K562 (cell line): Measurements from ENCODE around the gene SH3RF1. TPM values are rescaled to one million over a fixed set of nuclear protein-coding genes. Genes with fewer than 3 reads are reported as not detected.

Source experiments
- ATAC-seq: fragments of 200-7000 bp; cut with Tn5 transposase; 3 replicates; pipeline ENCODE4 v1.9.1; 2020; ENCODE audit warnings: moderate library complexity
- BruUV-seq: library from RNA; stranded (reverse); fragments of 400-500 nt; replicated peaks from 2 replicates; lab custom pipeline; 2021; lab: Mats Ljungman, UMichigan
- CTCF ChIA-PET: fragments of 300-600 bp; formaldehyde crosslinking; extraction: SDS; loops from one replicate; lab custom pipeline; 2021; ENCODE audit warnings: low intra/inter-chr PET ratio; lab: Yijun Ruan, JAX
- POLR2A ChIA-PET: fragments of 300-600, 350-650 bp; sonication (Branson Sonifier 250); formaldehyde crosslinking; extraction: SDS; loops from one replicate; lab custom pipeline; 2021; ENCODE audit warnings: antibody characterized with exemption, inconsistent platforms; lab: Yijun Ruan, JAX
- DNase-seq, 4 experiments: peaks; one replicate each; pipeline versions ENCODE4 v3.0.0 to v3.0.0-alpha.2; 2011 to 2018; ENCODE audit warnings: low spot score in 3 of 4, mixed read lengths in 3 of 4; ENCODE audit errors: extremely low read depth in 1 of 4
- FAIRE-seq: peaks from 2 replicates; lab custom pipeline; 2011; peaks lifted over from hg19 to GRCh38; lab: Jason Lieb, UNC
- H2AFZ ChIP-seq: 2 replicates; pipeline ENCODE4 v1.6.0; 2011; ENCODE audit warnings: low read depth, low read length, control low read depth, inconsistent platforms
- H3K27ac ChIP-seq: fragments of 200-600 bp; 3 replicates; pipeline ENCODE4 v1.8.0; 2011; ENCODE audit warnings: low read depth, mild to moderate bottlenecking, control low read depth, inconsistent platforms, low read length, moderate library complexity, mixed read lengths; ENCODE audit errors: extremely low read depth
- H3K27me3 ChIP-seq, 2 experiments: fragments of 300-600 bp in 1 of 2; 2 replicates in 1 of 2; 3 replicates in 1 of 2; pipeline versions ENCODE4 v1.6.0 to v1.8.0; 2011; ENCODE audit warnings: inconsistent platforms in 2 of 2, low read length in 2 of 2, mild to moderate bottlenecking in 1 of 2, mixed read lengths in 1 of 2, moderate library complexity in 1 of 2; ENCODE audit not compliant: control insufficient read depth in 2 of 2, insufficient read depth in 2 of 2
- H3K36me3 ChIP-seq: fragments of 300-600 bp; 3 replicates; pipeline ENCODE4 v1.8.0; 2011; ENCODE audit warnings: mild to moderate bottlenecking, low read length, inconsistent platforms; ENCODE audit not compliant: control insufficient read depth, insufficient read depth
- H3K4me1 ChIP-seq, 2 experiments: fragments of 200-600 bp in 1 of 2; replicated peaks in 1 of 2; 2 replicates in 1 of 2; 3 replicates in 1 of 2; pipeline versions ENCODE4 v1.5.1 to v1.8.0; 2011; ENCODE audit warnings: inconsistent platforms in 2 of 2, low read length in 2 of 2, mild to moderate bottlenecking in 1 of 2, mixed read lengths in 1 of 2, moderate library complexity in 1 of 2; ENCODE audit not compliant: control insufficient read depth in 2 of 2, insufficient read depth in 2 of 2
- H3K4me2 ChIP-seq: 2 replicates; pipeline ENCODE4 v1.6.1; 2011; ENCODE audit warnings: low read length, control low read depth, inconsistent platforms, mixed read lengths; ENCODE audit not compliant: insufficient read depth
- H3K4me3 ChIP-seq: fragments of 200-600 bp; sonication (generic), shearing (Covaris generic); 2 replicates; pipeline ENCODE4 v1.5.1; 2016; ENCODE audit warnings: control low read depth, inconsistent platforms
- H3K79me2 ChIP-seq: fragments of 200-600 bp; 3 replicates; pipeline ENCODE4 v1.8.0; 2011; ENCODE audit warnings: low read length, inconsistent platforms; ENCODE audit not compliant: control insufficient read depth, insufficient read depth
- H3K9ac ChIP-seq, 2 experiments: 2 replicates each; pipeline versions ENCODE4 v1.6.0 to v1.6.1; 2011; ENCODE audit warnings: low read depth in 2 of 2, low read length in 2 of 2, control low read depth in 1 of 2, inconsistent platforms in 1 of 2, mild to moderate bottlenecking in 1 of 2, mixed read lengths in 1 of 2; ENCODE audit not compliant: insufficient read depth in 1 of 2
- H3K9me1 ChIP-seq: one replicate; pipeline ENCODE4 v1.6.0; 2011; ENCODE audit warnings: inconsistent platforms, mild to moderate bottlenecking, low read length, moderate library complexity; ENCODE audit not compliant: control insufficient read depth, insufficient read depth
- H3K9me3 ChIP-seq: replicated peaks from 2 replicates; pipeline ENCODE4 v1.5.1; 2011; ENCODE audit warnings: low read depth, low read length, inconsistent platforms; ENCODE audit not compliant: control insufficient read depth, insufficient read depth
- H4K20me1 ChIP-seq: replicated peaks from 2 replicates; pipeline ENCODE4 v1.6.1; 2011; ENCODE audit warnings: low read length, inconsistent platforms, mixed read lengths; ENCODE audit not compliant: control insufficient read depth, insufficient read depth
- CEBPG ChIP-seq, 3 experiments: fragments of 200-800 bp in 1 of 3; sonication (Bioruptor generic) in 1 of 3; sonication (generic) in 1 of 3; formaldehyde crosslinking in 1 of 3; IDR thresholded peaks in 2 of 3; conservative IDR thresholded peaks in 1 of 3; 2 replicates each; pipeline versions ENCODE4 v1.6.1 to v1.8.0; 2016 to 2022; ENCODE audit warnings: missing compliant biosample characterization in 2 of 3, missing genetic modification characterization in 2 of 3, mild to moderate bottlenecking in 1 of 3, missing genetic modification reagents in 1 of 3
- EP400 ChIP-seq: fragments of 450-650 bp; IDR thresholded peaks from 2 replicates; pipeline ENCODE4 v1.6.1; 2017; ENCODE audit warnings: antibody characterized with exemption, mild to moderate bottlenecking, moderate library complexity
- GABPB1 ChIP-seq: sonication (generic); formaldehyde crosslinking; IDR thresholded peaks from 2 replicates; pipeline ENCODE4 v1.8.0; 2022; ENCODE audit warnings: mild to moderate bottlenecking, missing genetic modification reagents
- PTTG1 ChIP-seq: fragments of 450-650 bp; IDR thresholded peaks from 2 replicates; pipeline ENCODE4 v1.6.1; 2016; ENCODE audit warnings: low read depth, mild to moderate bottlenecking, missing genetic modification characterization, missing compliant biosample characterization
- SRSF7 ChIP-seq: fragments of 200-400 bp; formaldehyde crosslinking; optimal IDR thresholded peaks from 2 replicates; pipeline ENCODE3; 2017; ENCODE audit warnings: mild to moderate bottlenecking, low read depth, low read length
- ZNF224 ChIP-seq: sonication (generic); formaldehyde crosslinking; IDR thresholded peaks from 2 replicates; pipeline ENCODE4 v1.8.0; 2022; ENCODE audit warnings: mild to moderate bottlenecking, missing genetic modification reagents
- ZNF583 ChIP-seq: fragments of 250-450 bp; sonication (Bioruptor Pico); IDR thresholded peaks from 2 replicates; pipeline ENCODE4 v1.4.0; 2020
- ZNF589 ChIP-seq: fragments of 200-800 bp; sonication (Bioruptor generic); IDR thresholded peaks from 2 replicates; pipeline ENCODE4 v1.6.1; 2016; ENCODE audit warnings: low read depth, missing genetic modification characterization, missing compliant biosample characterization
- WGBS: fragments of 100-300 bp; shearing (Covaris generic); methylation state at CpG from one replicate; pipeline ENCODE4 v1.1.6; 2016; ENCODE audit warnings: low coverage, mixed read lengths; ENCODE audit not compliant: insufficient coverage; ENCODE audit errors: missing lambda C conversion rate; 5-methylcytosine and 5-hydroxymethylcytosine counted together
- in situ Hi-C: fragments of 300-500 bp; cut with MboI; formaldehyde crosslinking; loops from 4 replicates; pipeline ENCODE4 v1.15.0; 2018; ENCODE audit warnings: inconsistent platforms, mixed read lengths
- intact Hi-C: fragments of 100-400 bp; cut with micrococcal nuclease; formaldehyde crosslinking; loops from 2 replicates; pipeline ENCODE4 v1.14.2; 2022
- polyA plus RNA-seq, 8 experiments: library from polyadenylated mRNA; depleted of rRNA in 4 of 8; stranded (reverse) in 5 of 8; unstranded in 3 of 8; fragments of >200 nt; fragmentation: Nextera tagmentation in 2 of 8; fragmentation: Illumina TruSeq in 1 of 8; extraction: Ambion mirVana in 2 of 8; extraction: Trizol in 1 of 8; gene quantifications; 2 replicates each; pipeline versions ENCODE4 v1.2.1 to v1.2.3, GENCODE V29; 2011 to 2014; ENCODE audit warnings: inconsistent platforms in 1 of 8, missing spikeins in 1 of 8
- total RNA-seq, 7 experiments: library from RNA; depleted of rRNA in 6 of 7; stranded (reverse); fragments of >200 nt in 6 of 7; fragmentation: Illumina TruSeq in 2 of 7; extraction: Trizol in 2 of 7; gene quantifications; 2 replicates each; pipeline versions ENCODE4 v1.2.1 to v1.2.3, GENCODE V29; 2011 to 2021; ENCODE audit warnings: low replicate concordance in 1 of 7
- TF ChIP-seq, protein P1 (sequence below): sonication (generic); formaldehyde crosslinking; IDR thresholded peaks from 2 replicates; pipeline ENCODE4 v1.8.1; 2023; ENCODE audit warnings: missing genetic modification reagents, mild to moderate bottlenecking, borderline replicate concordance

SH3RF1 gene
- total and polyA plus RNA-seq, 9 of the 15 experiments (the other 6 are each of a cell fraction or from before 2014, with no cell fraction given), result 0.04 to 0.16 (median 0.11) TPM; not detected in 6

DNA sequence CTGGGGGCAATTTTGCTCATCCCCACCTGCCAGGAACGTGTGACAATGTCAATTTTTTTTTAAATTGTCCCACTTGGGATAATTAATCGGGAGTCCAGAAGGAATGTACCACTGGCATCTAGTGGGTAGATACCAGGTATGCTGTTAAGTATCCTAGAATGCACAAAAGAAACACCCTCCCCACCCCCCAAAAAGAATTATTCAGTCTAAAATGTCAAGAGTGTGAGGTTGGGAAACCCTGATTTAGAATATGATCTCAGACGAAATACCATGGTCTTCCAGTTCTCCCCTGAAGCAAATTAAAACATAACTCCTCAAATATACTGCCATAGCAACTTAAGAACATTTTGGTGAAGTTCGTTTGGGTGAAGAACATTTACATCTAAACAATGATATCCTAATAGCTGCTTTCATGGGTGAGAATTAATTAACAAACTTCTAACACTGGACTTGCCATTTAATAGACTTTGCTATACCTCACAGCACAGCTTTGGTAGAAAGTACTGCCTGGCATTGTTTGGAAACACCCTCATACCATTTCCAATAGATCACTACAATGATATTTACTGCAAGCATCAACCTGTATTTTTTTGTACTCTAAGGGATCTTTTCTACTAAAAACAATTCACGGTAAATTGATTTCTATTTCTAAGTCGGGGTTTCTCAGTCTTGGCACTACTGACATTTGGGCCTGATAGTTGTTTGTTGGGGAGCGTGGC lies 36.5 kb downstream of the SH3RF1 start (continued):
- TF ChIP-seq CEBPG (CRISPR knock-in tag; IDR thresholded peaks at IDR 0.05) (no peak), CEBPG (tag; conservative IDR thresholded peaks at IDR 0.05 in 1 of 2, IDR thresholded peaks at IDR 0.05 in 1 of 2) (no peak), PTTG1 (no peak)

DNA sequence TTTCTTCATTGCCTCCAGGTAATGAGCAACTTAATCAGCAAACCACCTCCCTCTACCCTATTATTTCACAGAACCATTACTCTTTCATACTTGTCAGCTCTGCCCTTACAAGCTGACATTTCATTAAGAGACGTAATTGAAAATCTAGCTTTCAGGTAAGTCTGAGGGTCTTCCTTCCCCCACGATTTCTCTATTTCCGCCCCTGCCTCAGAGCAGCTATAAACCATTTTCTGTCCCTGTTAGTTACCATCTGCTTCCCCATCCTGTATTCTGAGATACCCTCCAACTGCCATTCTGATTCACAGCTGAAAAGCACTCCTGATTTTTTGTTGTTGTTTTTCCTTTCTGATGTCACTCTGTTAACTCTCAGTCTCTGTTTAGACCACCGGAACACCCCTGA lies 37.1 kb downstream of the SH3RF1 start:
- 0% methylated on average over 4 of the region's 4 CpGs for WGBS
- no peaks in the 10 kb centered on the region for H3K79me2 ChIP-seq
- no peaks in the 10 kb centered on the region for H3K36me3 ChIP-seq

More for the DNA sequence above, 37.1 kb downstream of the SH3RF1 start:
- ChIA-PET CTCF (no interaction called here), POLR2A (no interaction called here)
- DNase-seq, result no peak
- intact Hi-C loops (no loop called here), in situ Hi-C loops (no loop called here)
- H3K27me3 ChIP-seq, result peaks cover 0 to 7% of the 10 kb centered on the region in 2 experiments; a peak in 3 of 5 replicates
- H3K4me1 ChIP-seq, result no peaks in the 10 kb centered on the region
- H3K4me3 ChIP-seq, result no peak overlapping the region
- H3K4me2 ChIP-seq, result no peak overlapping the region
- no TSS peak for BruUV-seq
- H3K9me3 ChIP-seq, result no peaks in the 10 kb centered on the region
- H4K20me1 ChIP-seq, result no peaks in the 10 kb centered on the region
- H3K9ac ChIP-seq, result no peak overlapping the region
- no peak for FAIRE-seq
- no peaks in the 10 kb centered on the region for H3K9me1 ChIP-seq
- TF ChIP-seq ZNF224 (no peak), SRSF7 (no peak), EP400 (no peak), ZNF583 (CRISPR knock-in tag) (no peak), ZNF589 (CRISPR knock-in tag) (no peak), GABPB1 (no peak)
- TF ChIP-seq, protein P1, sequence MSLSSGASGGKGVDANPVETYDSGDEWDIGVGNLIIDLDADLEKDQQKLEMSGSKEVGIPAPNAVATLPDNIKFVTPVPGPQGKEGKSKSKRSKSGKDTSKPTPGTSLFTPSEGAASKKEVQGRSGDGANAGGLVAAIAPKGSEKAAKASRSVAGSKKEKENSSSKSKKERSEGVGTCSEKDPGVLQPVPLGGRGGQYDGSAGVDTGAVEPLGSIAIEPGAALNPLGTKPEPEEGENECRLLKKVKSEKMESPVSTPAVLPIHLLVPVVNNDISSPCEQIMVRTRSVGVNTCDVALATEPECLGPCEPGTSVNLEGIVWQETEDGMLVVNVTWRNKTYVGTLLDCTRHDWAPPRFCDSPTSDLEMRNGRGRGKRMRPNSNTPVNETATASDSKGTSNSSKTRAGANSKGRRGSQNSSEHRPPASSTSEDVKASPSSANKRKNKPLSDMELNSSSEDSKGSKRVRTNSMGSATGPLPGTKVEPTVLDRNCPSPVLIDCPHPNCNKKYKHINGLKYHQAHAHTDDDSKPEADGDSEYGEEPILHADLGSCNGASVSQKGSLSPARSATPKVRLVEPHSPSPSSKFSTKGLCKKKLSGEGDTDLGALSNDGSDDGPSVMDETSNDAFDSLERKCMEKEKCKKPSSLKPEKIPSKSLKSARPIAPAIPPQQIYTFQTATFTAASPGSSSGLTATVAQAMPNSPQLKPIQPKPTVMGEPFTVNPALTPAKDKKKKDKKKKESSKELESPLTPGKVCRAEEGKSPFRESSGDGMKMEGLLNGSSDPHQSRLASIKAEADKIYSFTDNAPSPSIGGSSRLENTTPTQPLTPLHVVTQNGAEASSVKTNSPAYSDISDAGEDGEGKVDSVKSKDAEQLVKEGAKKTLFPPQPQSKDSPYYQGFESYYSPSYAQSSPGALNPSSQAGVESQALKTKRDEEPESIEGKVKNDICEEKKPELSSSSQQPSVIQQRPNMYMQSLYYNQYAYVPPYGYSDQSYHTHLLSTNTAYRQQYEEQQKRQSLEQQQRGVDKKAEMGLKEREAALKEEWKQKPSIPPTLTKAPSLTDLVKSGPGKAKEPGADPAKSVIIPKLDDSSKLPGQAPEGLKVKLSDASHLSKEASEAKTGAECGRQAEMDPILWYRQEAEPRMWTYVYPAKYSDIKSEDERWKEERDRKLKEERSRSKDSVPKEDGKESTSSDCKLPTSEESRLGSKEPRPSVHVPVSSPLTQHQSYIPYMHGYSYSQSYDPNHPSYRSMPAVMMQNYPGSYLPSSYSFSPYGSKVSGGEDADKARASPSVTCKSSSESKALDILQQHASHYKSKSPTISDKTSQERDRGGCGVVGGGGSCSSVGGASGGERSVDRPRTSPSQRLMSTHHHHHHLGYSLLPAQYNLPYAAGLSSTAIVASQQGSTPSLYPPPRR (CRISPR knock-in tag), result no peak
- H3K27ac ChIP-seq, result no peak overlapping the region
- no peak for ATAC-seq
- H2AFZ ChIP-seq, result no peak overlapping the region
